CD4-positive, CD25-positive, alpha-beta regulatory T cell (primary cell): ENCODE measurements around the gene ANLN. TPM values are rescaled to one million over a fixed set of nuclear protein-coding genes. Genes with fewer than 3 reads are reported as not detected.

Source experiments
- ATAC-seq, 2 donors: fragments of 150-1000 bp; cut with Tn5 transposase; one replicate each; pipeline ENCODE4 v1.10.0; 2021; ENCODE audit warnings: low read depth in 2 of 2, moderate number of reproducible peaks in 2 of 2, moderate library complexity in 1 of 2
- DNase-seq, 3 donors: peaks; one replicate each; pipeline versions ENCODE4 v3.0.0 to v3.0.0-alpha.2; 2012 to 2022; ENCODE audit warnings: mixed read lengths in 1 of 3
- H3K27ac ChIP-seq: one replicate; pipeline ENCODE4 v1.7.0; 2013; ENCODE audit warnings: mild to moderate bottlenecking, low read length; ENCODE audit not compliant: insufficient read depth, poor library complexity, severe bottlenecking
- H3K27me3 ChIP-seq: one replicate; pipeline ENCODE4 v1.7.0; 2013; ENCODE audit warnings: low read length; ENCODE audit not compliant: control insufficient read depth, insufficient read depth
- H3K36me3 ChIP-seq: one replicate; pipeline ENCODE4 v1.7.0; 2013; ENCODE audit warnings: mild to moderate bottlenecking, low read length, moderate library complexity; ENCODE audit not compliant: control insufficient read depth, insufficient read depth
- H3K4me1 ChIP-seq: 2 replicates; pipeline ENCODE4 v1.7.0; 2013; ENCODE audit warnings: mild to moderate bottlenecking, low read length; ENCODE audit not compliant: insufficient read depth, control insufficient read depth, poor library complexity, severe bottlenecking
- H3K4me3 ChIP-seq: one replicate; pipeline ENCODE4 v1.7.0; 2013; ENCODE audit warnings: low read depth, mild to moderate bottlenecking, low read length, moderate library complexity
- H3K9me3 ChIP-seq, 2 experiments: 1 replicate in 1 of 2; 2 replicates in 1 of 2; pipeline ENCODE4 v1.7.0; 2013; ENCODE audit warnings: low read length in 2 of 2, mild to moderate bottlenecking in 1 of 2, moderate library complexity in 1 of 2; ENCODE audit not compliant: control insufficient read depth in 2 of 2
- H3K27ac Mint-ChIP-seq, 3 donors: one replicate each; pipeline ENCODE4 v1.8.0; 2020 to 2022; ENCODE audit warnings: mild to moderate bottlenecking in 3 of 3, mixed read lengths in 3 of 3, moderate library complexity in 2 of 3
- H3K27me3 Mint-ChIP-seq: one replicate; pipeline ENCODE4 v1.8.0; 2022; ENCODE audit warnings: mild to moderate bottlenecking, mixed read lengths
- H3K36me3 Mint-ChIP-seq: one replicate; pipeline ENCODE4 v1.8.0; 2020; ENCODE audit warnings: mixed read lengths
- H3K4me1 Mint-ChIP-seq, 4 donors: one replicate each; pipeline ENCODE4 v1.8.0; 2020 to 2022; ENCODE audit warnings: mixed read lengths in 4 of 4, mild to moderate bottlenecking in 1 of 4
- H3K4me3 Mint-ChIP-seq, 4 donors: one replicate each; pipeline ENCODE4 v1.8.0; 2020 to 2022; ENCODE audit warnings: mild to moderate bottlenecking in 4 of 4, mixed read lengths in 4 of 4, moderate library complexity in 3 of 4
- H3K9me3 Mint-ChIP-seq, 7 donors: one replicate each; pipeline ENCODE4 v1.8.0; 2020 to 2022; ENCODE audit warnings: mixed read lengths in 7 of 7, mild to moderate bottlenecking in 3 of 7, moderate library complexity in 2 of 7
- polyA plus RNA-seq, 4 donors: library from polyadenylated mRNA; unstranded; fragments of 300-500 nt; fragmentation: Illumina TruSeq; gene quantifications; one replicate each; pipeline ENCODE4 v1.2.3, GENCODE V29; 2021
- total RNA-seq: library from RNA; stranded (reverse); gene quantifications from one replicate; pipeline ENCODE4 v1.2.3, GENCODE V29; 2022

Gene ANLN
- total and polyA plus RNA-seq, 5 donors from 2014 or later: 0.27 to 2.8 (median 0.51) TPM; not detected in 1

DNA sequence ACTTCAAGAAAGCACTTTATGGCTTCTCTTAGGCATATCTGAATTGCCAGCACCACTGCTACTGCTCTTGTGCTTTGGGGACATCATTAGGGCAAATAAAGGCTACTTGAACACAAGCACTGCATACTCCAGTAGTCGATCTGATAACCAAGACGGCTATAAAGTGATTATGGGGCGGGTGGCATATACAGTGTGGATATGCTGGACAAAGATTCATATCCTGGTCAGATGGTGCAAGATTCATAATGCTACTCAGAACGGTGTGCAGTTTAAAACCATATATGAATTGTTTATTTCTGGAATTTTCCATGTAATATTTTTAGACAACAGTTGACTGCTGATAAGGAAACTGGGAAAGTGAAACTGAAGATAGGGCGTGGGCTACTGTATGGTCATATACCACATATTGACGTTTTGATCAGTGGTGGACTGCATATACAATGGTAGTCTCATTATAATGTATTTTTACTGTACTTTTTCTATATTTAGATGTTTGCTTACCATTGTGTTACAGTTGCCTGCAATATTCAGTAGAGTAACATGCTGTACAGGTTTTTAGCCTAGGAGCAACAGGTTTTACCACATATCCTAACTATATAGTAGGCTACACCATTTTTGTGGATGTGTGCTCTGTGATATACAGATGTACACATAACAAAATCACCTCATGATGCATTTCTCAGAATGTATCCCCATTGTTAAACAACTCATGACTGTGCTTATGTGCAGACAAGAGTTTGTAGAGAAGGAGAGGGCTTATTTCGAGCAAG is 15.2 kb downstream of the ANLN start:
- Histone ChIP-seq H3K9me3 (no peaks in the 10 kb centered on the region), H3K27ac (no peak overlapping the region), H3K27me3 (no peaks in the 10 kb centered on the region), H3K4me3 (peak overlapping the region; percentile 38), H3K36me3 (no peaks in the 10 kb centered on the region), H3K4me1 (peaks cover 3% of the 10 kb centered on the region)
- no peak for ATAC-seq
- Mint-ChIP-seq H3K36me3 (no peaks in the 10 kb centered on the region), H3K9me3 (no peaks in the 10 kb centered on the region), H3K4me3 (peak overlapping the region in 1 of 4 donors; percentile 23), H3K4me1 (peaks cover 3 to 24% (median 8%) of the 10 kb centered on the region in 4 donors), H3K27me3 (no peaks in the 10 kb centered on the region), H3K27ac (peak overlapping the region in 1 of 3 donors; percentile 1)
- DNase-seq: no peak

DNA sequence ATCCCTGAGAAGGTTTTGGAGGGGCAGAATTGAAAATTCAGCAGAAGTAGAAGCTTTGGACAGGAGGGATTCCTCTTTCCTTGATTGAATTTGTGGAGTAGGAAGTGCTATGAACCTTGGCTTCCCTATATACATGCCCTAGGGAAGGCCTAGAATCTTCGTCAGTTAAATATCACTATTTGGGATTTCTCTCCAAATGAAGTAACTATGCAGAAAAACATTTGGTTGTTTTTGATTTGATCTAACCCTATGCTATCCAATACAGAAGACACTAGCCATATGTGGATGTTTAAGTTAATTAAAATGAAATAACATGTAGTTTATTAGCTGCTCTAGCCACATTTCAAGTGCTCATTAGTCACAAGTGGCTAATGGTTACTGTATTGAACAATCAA is 15.7 kb downstream of the ANLN start:
- H3K27ac Mint-ChIP-seq: no peak overlapping the region
- ATAC-seq: no peak
- Histone ChIP-seq H3K36me3 (no peaks in the 10 kb centered on the region), H3K9me3 (no peaks in the 10 kb centered on the region), H3K4me3 (peak overlapping the region; percentile 38), H3K4me1 (peaks cover 3% of the 10 kb centered on the region), H3K27ac (no peak overlapping the region), H3K27me3 (no peaks in the 10 kb centered on the region)
- no peaks in the 10 kb centered on the region for H3K9me3 Mint-ChIP-seq
- peaks cover 3 to 24% (median 7%) of the 10 kb centered on the region in 4 donors for H3K4me1 Mint-ChIP-seq
- DNase-seq: no peak
- H3K36me3 Mint-ChIP-seq: no peaks in the 10 kb centered on the region
- no peaks in the 10 kb centered on the region for H3K27me3 Mint-ChIP-seq
- peak overlapping the region in 1 of 4 donors; percentile 23 for H3K4me3 Mint-ChIP-seq

DNA sequence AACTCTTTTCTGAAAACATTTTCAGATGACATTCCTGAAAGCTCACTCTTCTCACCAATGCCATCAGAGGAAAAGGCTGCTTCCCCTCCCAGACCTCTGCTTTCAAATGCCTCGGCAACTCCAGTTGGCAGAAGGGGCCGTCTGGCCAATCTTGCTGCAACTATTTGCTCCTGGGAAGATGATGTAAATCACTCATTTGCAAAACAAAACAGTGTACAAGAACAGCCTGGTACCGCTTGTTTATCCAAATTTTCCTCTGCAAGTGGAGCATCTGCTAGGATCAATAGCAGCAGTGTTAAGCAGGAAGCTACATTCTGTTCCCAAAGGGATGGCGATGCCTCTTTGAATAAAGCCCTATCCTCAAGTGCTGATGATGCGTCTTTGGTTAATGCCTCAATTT is 16.5 kb downstream of the ANLN start:
- no peaks in the 10 kb centered on the region for H3K9me3 Mint-ChIP-seq
- no peak overlapping the region for H3K4me3 Mint-ChIP-seq
- no peaks in the 10 kb centered on the region for H3K27me3 ChIP-seq
- H3K36me3 Mint-ChIP-seq: no peaks in the 10 kb centered on the region
- H3K36me3 ChIP-seq: no peaks in the 10 kb centered on the region
- no peaks in the 10 kb centered on the region for H3K27me3 Mint-ChIP-seq
- H3K4me1 Mint-ChIP-seq: peaks cover 3 to 24% (median 7%) of the 10 kb centered on the region in 4 donors
- DNase-seq (no peak), ATAC-seq (no peak)
- no peak overlapping the region for H3K27ac ChIP-seq
- H3K4me3 ChIP-seq: no peak overlapping the region
- H3K4me1 ChIP-seq: peaks cover 3% of the 10 kb centered on the region
- no peaks in the 10 kb centered on the region for H3K9me3 ChIP-seq
- no peak overlapping the region for H3K27ac Mint-ChIP-seq

DNA sequence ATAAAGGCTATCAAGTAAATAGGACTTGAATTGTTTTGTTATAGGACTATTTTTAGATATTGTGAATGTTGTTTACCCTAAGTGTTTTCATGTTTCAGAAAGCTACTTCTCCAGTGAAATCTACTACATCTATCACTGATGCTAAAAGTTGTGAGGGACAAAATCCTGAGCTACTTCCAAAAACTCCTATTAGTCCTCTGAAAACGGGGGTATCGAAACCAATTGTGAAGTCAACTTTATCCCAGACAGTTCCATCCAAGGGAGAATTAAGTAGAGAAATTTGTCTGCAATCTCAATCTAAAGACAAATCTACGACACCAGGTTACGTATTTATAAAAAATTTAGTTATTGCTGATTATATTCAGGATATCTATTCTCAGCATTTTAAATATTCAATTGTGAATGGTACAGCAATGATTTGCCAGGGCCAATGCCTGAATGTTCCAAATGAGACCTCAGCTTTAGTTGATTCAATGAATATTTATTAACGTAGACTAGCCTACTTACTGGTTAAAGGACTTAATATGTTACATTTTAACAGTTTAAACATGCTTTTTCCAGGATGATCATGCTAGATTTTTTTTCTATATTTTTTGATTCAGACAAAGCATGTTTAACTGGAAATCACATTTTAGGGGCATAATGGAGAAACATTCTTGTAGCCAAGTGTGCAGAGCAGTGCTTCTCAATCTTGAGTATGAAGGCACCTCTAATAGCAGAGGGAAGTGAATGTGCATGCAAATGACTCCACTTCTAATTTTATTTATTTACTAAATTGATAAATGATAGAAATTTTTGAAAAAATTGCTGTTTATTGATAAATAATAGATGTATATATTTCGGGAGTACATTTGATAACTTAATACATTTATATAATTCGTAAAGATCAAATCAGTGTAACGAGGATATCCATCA is 18.2 kb downstream of the ANLN start:
- H3K36me3 ChIP-seq: no peaks in the 10 kb centered on the region
- no peaks in the 10 kb centered on the region for H3K9me3 Mint-ChIP-seq
- H3K4me1 ChIP-seq: peaks cover 3% of the 10 kb centered on the region
- H3K4me3 ChIP-seq: no peak overlapping the region
- H3K27ac Mint-ChIP-seq: peak overlapping the region in 1 of 3 donors; percentile 7
- no peaks in the 10 kb centered on the region for H3K9me3 ChIP-seq
- no peaks in the 10 kb centered on the region for H3K27me3 ChIP-seq
- DNase-seq (no peak), ATAC-seq (no peak)
- peaks cover 3 to 19% (median 5%) of the 10 kb centered on the region in 4 donors for H3K4me1 Mint-ChIP-seq
- H3K27me3 Mint-ChIP-seq: no peaks in the 10 kb centered on the region
- no peaks in the 10 kb centered on the region for H3K36me3 Mint-ChIP-seq
- H3K27ac ChIP-seq: no peak overlapping the region
- H3K4me3 Mint-ChIP-seq: no peak overlapping the region

DNA sequence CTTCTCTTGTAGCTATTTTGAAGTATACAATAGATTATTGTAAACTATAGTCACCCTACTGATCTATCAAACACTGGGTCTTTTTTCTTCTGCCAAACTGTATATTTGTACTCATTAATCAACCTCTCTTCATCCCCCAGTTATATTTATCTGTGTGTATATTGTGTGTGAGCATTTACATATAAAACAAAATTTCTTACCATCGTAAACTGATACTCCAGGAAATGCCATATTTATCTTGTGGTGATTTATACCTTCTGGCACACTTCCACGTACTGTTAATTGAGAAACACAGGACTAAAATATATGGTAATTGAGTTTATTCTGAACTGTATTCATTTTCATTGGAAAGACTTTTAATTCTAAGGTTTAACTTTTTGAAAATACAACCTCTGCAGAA is 18.9 kb downstream of the ANLN start:
- Mint-ChIP-seq H3K27ac (no peak overlapping the region), H3K4me1 (peaks cover 3 to 13% (median 5%) of the 10 kb centered on the region in 4 donors), H3K27me3 (no peaks in the 10 kb centered on the region), H3K4me3 (no peak overlapping the region), H3K9me3 (no peaks in the 10 kb centered on the region), H3K36me3 (no peaks in the 10 kb centered on the region)
- H3K27me3 ChIP-seq: no peaks in the 10 kb centered on the region
- ATAC-seq: no peak
- no peak overlapping the region for H3K4me3 ChIP-seq
- H3K36me3 ChIP-seq: no peaks in the 10 kb centered on the region
- H3K9me3 ChIP-seq: no peaks in the 10 kb centered on the region
- no peak overlapping the region for H3K27ac ChIP-seq
- no peak for DNase-seq
- peaks cover 3% of the 10 kb centered on the region for H3K4me1 ChIP-seq

DNA sequence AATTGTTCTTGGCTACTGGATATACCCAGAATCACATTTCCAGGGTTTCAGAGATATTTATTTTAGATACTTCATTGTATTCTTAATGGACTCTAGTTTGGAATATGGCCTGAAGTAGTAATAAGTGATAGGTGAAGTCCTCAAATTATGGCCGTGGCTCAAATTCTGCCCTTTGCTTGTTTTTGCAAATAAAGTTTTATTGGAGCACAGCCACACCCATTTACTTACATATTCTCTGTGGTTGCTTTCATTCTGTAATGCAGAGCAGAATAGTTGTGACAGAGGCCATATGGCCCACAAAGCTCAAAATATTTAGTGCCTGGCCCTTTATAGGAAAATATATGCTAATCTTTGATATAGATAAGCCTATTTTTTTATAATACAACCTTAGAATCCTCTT is 19.5 kb downstream of the ANLN start:
- Mint-ChIP-seq H3K4me1 (peaks cover 3 to 11% (median 5%) of the 10 kb centered on the region in 4 donors), H3K9me3 (no peaks in the 10 kb centered on the region), H3K4me3 (no peak overlapping the region), H3K27me3 (no peaks in the 10 kb centered on the region), H3K36me3 (no peaks in the 10 kb centered on the region), H3K27ac (no peak overlapping the region)
- DNase-seq (no peak), ATAC-seq (no peak)
- no peaks in the 10 kb centered on the region for H3K9me3 ChIP-seq
- H3K36me3 ChIP-seq: no peaks in the 10 kb centered on the region
- H3K27me3 ChIP-seq: no peaks in the 10 kb centered on the region
- peak overlapping the region; percentile 26 for H3K4me3 ChIP-seq
- no peak overlapping the region for H3K27ac ChIP-seq
- H3K4me1 ChIP-seq: peaks cover 3% of the 10 kb centered on the region

DNA sequence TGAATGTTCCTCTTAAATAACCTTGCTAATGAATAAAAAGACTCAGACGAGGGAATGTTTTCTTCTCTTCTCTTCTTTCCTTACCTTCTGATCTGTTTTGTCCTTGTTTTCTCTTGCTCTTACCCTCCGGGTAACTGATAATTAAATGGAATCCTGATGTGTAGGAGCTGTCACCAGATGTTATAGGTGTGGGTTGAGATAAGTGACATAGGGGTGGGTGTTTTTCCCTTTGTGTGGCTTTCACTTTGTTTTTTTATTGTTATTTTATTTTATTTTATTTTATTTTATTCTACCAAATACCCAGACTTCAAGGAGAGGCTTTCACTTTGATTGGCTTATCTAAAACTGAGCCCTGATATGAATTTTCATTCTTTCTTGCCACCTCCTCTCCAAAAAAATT is 25.5 kb downstream of the ANLN start:
- no peak overlapping the region for H3K27ac Mint-ChIP-seq
- ATAC-seq: no peak
- Histone ChIP-seq H3K4me3 (no peak overlapping the region), H3K36me3 (no peaks in the 10 kb centered on the region), H3K4me1 (no peaks in the 10 kb centered on the region), H3K27ac (no peak overlapping the region), H3K9me3 (no peaks in the 10 kb centered on the region), H3K27me3 (no peaks in the 10 kb centered on the region)
- no peaks in the 10 kb centered on the region for H3K36me3 Mint-ChIP-seq
- DNase-seq: no peak
- H3K4me3 Mint-ChIP-seq: peak overlapping the region in 1 of 4 donors; percentile 35
- no peaks in the 10 kb centered on the region for H3K27me3 Mint-ChIP-seq
- H3K9me3 Mint-ChIP-seq: no peaks in the 10 kb centered on the region
- peaks cover 0 to 2% (median 0%) of the 10 kb centered on the region in 4 donors for H3K4me1 Mint-ChIP-seq
